Osteoblast (primary cell): Measurements from ENCODE around the gene WNT8A. TPM values are rescaled to one million over a fixed set of nuclear protein-coding genes. Genes with fewer than 3 reads are reported as not detected.

ENCODE experiments used
- small RNA-seq: library from RNA; depleted of rRNA; stranded (forward); fragments of <200 nt; gene quantifications from one replicate; pipeline ENCODE3, GENCODE V24; 2012
- total RNA-seq: library from RNA; depleted of rRNA; stranded (reverse); fragments of >200 nt; gene quantifications from 2 replicates; pipeline ENCODE4 v1.2.3, GENCODE V29; 2012

WNT8A gene
- total RNA-seq, 1 donor, result not detected

Small RNAs within 50 kb of the gene (small RNA-seq; reads per million reads assigned to genes)
- gene RNU6-1148P (not detected), gene RNU6-460P (not detected), gene RNU6-888P (not detected)

Other genes starting within 250 kb of the WNT8A start
- gene MYOT, start 216.2 kb upstream of the WNT8A start, total RNA-seq, result not detected in 2 replicates
- under 0.01 TPM in 1 of 2 replicates, not detected in the other for gene PKD2L2, start 194.6 kb upstream of the WNT8A start, total RNA-seq
- 55.7 and 59.7 TPM in 2 replicates for gene FAM13B, start 51.0 kb upstream of the WNT8A start, total RNA-seq
- 5.9 and 6.5 TPM in 2 replicates for gene NME5, start 55.4 kb downstream of the WNT8A start, total RNA-seq
- gene BRD8, start 94.6 kb downstream of the WNT8A start, total RNA-seq, result 47.1 and 51.0 TPM in 2 replicates
- gene KIF20A, start 95.1 kb downstream of the WNT8A start, total RNA-seq, result 5.3 and 7.2 TPM in 2 replicates
- 25.6 and 28.6 TPM in 2 replicates for gene CDC23, start 129.3 kb downstream of the WNT8A start, total RNA-seq
- not detected in 2 replicates for gene GFRA3, start 190.6 kb downstream of the WNT8A start, total RNA-seq
- gene CDC25C, start 247.8 kb downstream of the WNT8A start, total RNA-seq, result 1.8 TPM in 2 replicates